ENCODE measurements around the gene RCAN2.
"Not testable (repeated sequence)": the region's sequence is repeated elsewhere in the genome, so short reads cannot be mapped to it uniquely, and the experiment has no call there.

The RCAN2 gene

GRCh38 chr6:46381579-46381978, 109.7 kb downstream of the RCAN2 start:
- no peak for ATAC-seq

GRCh38 chr6:46381057-46381456, 110.2 kb downstream of the RCAN2 start:
- ATAC-seq, result no peak

GRCh38 chr6:46380152-46380807, 111.0 kb downstream of the RCAN2 start:
- no peak for ATAC-seq

DNA sequence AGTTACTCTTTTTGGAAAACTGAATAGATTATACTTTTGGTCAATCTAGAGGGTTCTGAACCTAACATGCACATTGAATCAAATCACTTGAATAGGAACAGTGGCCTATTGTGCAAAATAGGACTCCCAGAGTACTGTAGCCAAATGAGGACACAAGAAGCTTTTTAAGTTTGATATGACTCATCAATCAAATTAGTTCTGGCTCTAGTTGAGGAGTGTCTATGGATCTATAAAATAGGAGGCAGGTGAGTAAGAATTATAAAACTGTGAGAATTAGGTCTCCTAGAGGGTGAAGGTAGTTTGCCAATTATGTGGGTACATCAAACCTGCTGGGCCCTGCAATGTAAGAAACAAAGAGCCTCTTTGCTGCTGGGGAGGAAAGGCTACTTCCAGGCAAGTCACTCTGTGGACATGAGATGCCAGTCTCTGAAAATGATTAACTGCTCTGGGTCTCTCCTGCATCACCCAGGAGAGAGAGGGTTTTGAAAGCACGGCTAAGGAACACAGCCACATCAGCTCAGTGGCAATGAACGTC, 112.3 kb downstream of the RCAN2 start:
- ATAC-seq, result no peak

DNA sequence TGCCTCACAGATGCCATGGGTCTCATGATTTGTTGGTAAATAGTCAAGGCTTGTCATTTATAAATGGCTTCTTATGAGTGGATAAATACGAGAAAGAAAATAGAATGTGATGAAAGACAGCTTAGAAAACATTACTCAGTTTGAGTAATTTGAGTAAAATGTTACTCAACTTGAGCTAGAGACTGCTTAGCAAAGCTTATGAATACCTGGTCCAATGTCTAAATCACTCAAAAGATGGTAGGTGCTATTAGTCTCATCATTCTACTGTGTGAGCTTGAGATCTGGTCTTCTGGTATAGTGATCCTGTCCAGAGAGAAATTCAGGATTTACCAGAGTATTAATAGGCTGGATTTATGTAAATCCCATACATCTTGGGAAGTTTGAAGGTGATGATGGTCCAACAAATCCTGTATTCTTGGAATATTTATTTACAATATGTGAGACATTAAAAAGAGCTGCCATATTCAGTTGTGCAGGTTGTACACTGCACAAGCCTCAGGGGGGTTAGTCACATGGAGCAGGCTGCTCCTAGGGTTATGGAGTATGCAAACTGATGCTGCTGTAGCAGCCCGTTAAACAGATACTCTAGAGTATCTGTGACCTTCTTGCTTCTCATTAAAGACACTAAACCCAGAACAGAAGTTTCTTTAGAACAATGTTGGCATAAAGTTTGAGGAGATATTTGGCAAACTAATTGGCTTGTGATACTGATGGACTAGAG, 112.9 kb downstream of the RCAN2 start:
- no peak for ATAC-seq

DNA sequence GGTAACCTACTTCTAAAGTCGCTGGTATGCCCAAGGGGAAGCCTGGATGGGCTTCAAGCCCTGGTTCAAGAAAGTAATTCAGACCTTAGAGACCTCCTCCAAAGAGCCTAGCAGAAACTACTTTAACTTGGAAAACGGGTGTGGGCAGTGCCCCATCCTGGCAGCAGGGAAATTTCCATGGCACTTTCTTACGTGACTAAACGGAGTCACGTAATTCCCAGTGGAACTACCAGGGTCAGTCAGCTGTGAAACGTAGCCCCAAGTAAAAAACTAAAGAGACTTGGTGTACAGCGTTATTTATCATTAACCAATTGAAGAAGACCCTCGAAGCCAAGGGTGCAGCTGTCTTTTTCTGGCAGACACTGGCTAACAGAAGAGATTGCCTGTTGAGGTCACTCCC, 114.0 kb downstream of the RCAN2 start:
- no peak for ATAC-seq

DNA sequence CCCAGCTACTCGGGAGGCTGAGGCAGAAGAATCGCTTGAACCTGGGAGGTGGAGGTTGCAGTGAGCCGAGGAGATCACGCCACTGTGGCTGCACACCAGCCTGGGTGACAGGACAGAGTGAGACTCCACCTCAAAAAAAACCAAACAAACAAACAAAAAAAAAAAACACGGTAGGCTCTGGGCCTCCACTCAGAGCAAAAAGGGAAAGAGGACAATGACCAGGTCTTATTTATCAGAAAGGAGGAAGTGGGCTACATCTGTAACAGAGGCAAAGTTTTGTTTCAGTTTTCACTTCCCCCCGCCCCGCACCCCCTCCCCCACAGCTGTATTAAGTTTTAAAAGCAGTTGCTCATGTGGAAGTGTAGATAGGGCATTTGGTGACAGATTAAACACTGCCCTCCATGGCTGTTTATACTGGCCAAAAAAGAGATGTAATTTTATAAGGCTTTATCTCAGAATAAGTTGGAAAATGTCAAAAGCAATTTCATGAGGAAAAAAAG, 114.6 kb downstream of the RCAN2 start:
- ATAC-seq, result peak; percentile 13 to 17

GRCh38 chr6:46370622-46371021, 120.6 kb downstream of the RCAN2 start:
- ATAC-seq, result no peak

DNA sequence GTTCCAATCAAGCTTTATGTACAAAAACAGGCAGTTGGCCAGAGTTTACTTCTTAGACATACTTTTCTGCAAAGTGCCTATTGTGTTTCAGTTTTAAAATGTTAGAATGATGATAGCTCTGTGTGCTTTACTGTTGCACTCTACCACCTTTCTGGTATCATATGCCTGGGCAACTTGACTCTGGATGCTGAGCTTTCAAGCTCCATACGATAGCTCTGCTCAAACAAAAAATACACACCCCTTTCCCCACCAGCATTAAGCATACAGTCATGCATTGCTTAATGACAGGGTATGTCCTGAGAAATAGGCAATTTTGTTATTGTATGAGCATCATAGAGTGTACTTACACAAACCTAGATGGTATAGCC, 123.1 kb downstream of the RCAN2 start:
- ATAC-seq, result no peak

DNA sequence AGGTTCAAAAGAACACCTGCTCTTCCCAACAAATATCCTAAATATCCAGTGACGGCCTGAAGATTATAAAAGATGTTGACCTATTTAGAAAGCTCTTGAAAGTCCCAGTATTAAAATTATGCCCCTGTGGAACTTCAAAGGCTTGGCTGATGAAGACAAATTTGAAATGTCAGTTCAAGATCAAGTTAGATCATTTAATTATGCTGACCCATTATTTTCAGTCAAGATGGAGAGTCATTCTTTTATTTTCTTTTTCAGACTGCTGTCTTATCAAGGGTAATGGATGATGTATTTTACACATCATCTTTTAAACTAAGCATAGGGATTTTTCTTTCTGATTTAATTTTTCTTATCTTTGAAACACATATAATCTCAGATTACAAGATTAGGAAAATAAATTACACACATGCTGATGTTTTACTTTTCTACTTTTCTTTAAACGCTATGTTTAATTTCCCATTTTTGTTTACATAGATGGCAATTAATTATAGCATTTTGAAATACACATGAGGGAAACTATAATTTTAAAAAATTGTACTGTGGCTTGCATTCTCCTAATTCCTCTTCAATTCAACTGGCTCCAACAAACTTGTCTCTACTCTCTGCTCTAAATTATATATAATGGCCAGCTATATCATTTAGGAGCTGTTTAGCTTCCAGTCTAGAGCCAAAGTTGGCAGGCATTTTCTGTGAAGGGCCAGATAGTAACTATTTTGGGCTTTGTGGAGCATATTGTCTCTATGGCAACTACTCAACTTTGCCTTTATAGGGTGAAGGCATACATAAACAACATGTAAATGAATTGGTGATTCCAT, 123.7 kb downstream of the RCAN2 start:
- no peak for ATAC-seq

- ATAC-seq, result no peak
Measured at GRCh38 chr6:46366190-46366900, 124.9 kb downstream of the RCAN2 start.

- ATAC-seq, result no peak
Measured at GRCh38 chr6:46357591-46357990, 133.7 kb downstream of the RCAN2 start.

- ATAC-seq, result no peak
Measured at GRCh38 chr6:46356543-46356942, 134.7 kb downstream of the RCAN2 start.

GRCh38 chr6:46353528-46353927, 137.7 kb downstream of the RCAN2 start:
- no peak for ATAC-seq

GRCh38 chr6:46352541-46353268, 138.5 kb downstream of the RCAN2 start:
- no peak for ATAC-seq

DNA sequence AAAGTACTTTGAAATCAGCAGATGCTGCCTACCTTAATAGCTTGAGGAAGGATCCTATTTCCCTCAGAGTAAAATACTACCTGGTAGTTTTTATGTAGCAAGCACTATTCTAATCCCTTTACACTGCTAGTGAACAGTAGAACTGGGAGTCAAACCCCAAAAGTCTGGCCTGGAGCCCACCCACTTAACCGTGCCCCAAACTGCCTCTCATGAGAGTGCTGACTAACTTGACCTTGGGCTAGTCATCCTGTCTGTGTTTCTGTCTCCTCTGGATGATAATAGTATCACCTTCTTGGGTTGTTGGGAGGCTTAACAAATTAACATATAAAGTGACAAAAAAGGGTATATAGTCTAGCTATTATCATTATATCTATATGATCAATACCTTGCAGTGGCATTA, 140.5 kb downstream of the RCAN2 start:
- ATAC-seq, result no peak

DNA sequence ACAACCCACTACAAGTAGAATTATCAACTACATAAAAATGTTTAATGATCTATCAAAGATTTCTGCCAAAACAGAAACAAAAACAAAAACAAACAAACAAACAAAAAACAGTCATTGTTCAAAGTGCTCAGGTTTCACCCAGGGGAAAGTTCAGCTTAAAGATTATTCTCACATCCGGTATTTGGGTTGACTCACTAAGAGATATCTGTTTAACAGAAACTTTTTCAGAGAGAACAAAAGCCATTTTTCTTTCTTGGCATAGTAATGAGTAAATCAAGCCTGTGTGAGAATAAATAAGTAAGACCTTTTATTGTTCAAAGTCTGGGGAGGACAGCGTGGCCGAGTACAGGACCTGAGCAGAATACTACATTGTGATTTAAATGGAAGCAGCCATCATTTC, 143.6 kb downstream of the RCAN2 start:
- no peak for ATAC-seq

DNA sequence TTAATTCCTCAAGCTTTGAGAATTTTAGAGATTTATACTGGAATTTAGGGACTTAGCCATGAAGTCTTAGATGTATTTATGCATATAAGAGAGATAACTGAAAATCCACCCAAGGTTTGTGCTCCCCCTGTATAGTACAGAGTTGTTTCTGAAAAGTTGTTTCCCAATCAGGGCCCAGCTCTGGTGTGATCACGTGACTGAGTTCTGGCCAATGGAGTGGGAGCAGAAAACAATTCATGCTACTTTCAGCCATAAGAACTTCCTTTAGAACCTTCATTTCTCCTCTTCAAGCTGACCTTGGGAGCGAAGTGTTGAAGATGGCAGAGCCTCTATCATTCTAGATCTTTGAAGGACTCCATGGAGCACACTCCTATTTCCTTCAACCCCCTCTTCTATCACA, 151.0 kb downstream of the RCAN2 start:
- no peak for ATAC-seq

DNA sequence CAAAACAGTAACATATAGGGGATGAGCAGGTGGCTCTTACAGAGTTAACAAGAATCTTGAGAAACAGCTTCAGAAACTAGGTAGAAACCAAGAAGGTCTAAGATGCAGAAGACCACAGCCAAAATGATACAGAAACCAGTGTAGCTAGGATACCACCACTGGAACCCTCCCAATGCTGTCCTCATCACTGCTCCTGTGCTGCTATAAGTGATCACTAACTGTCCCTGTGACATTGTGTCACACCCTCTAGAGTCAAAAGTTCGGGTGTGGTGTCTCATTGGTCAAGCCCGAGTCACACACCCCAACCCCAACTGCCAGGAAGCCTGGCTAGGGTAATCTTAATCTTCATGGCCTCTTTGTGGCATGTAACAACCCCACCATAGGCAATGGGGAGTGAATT, 153.1 kb downstream of the RCAN2 start:
- ATAC-seq, result no peak

GRCh38 chr6:46334442-46334841, 156.8 kb downstream of the RCAN2 start:
- ATAC-seq, result no peak

DNA sequence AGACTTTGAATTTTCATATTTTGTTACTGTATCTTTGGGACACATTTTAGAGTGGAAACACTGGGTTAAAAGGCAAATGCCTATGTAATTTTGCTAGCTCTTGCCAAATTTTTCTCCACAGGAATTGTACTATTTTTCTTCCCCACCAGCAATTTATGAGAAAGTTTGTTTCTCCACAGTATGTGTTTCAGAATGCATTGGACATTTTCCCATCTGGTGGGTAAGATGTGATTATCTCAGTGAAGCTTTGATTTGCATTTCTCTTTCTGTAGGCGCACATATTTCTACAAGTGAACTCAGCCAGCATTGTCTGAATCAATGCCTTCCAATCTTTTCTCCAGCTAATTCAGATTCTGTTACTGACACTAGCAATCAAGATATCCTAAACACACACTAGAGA, 157.8 kb downstream of the RCAN2 start:
- no peak for ATAC-seq

- ATAC-seq, result not testable (repeated sequence)
Measured at GRCh38 chr6:46332448-46332847, 158.8 kb downstream of the RCAN2 start.

Data from activated CD4-positive, CD25-positive, alpha-beta regulatory T cell treated with anti-CD3 and anti-CD28 coated beads, Interleukin-2, amount 50 U/mL, for 24 hours (primary cell).